ENCODE results near the gene AHCYL1. TPM values are rescaled to one million over a fixed set of nuclear protein-coding genes. Genes with fewer than 3 reads are reported as not detected.

The AHCYL1 gene
- total and polyA plus RNA-seq, 2 of the 8 experiments (the other 6 are each of a cell fraction or from before 2014, with no cell fraction given): 64.5 to 95.9 TPM

- no peak for TF ChIP-seq KDM4A (IDR thresholded peaks at IDR 0.05; ENCODE audit: low read depth, low read length, severe bottlenecking)
- no peak for TF ChIP-seq CHD2 (IDR thresholded peaks at IDR 0.05; ENCODE audit: low read length)
- TF ChIP-seq SUZ12 (IDR thresholded peaks at IDR 0.05; ENCODE audit: low read length): no peak
- TF ChIP-seq POLR2A (IDR thresholded peaks at IDR 0.05; ENCODE audit: control extremely low read depth in 1 of 2, low read depth in 2 of 2, low read length in 2 of 2): no peak
Measured at GRCh38 chr1:109977657-109978378, 6.7 kb upstream of the AHCYL1 start (continued).

Data from H1 (cell line).